Stimulated activated CD4-positive, alpha-beta T cell treated with anti-CD3 and anti-CD28 coated beads, Interleukin-15, amount 100 ng/mL, for 24 hours (primary cell): ENCODE measurements around the gene TNPO3.
"Not testable (repeated sequence)": the region's sequence is repeated elsewhere in the genome, so short reads cannot be mapped to it uniquely, and the experiment has no call there.

ENCODE experiments used
- DNase-seq: peaks from one replicate; pipeline ENCODE4 v3.0.0-alpha.2; 2020

Gene TNPO3

GRCh38 chr7:128919881-128920799, 134.8 kb downstream of the TNPO3 start:
- no peak for DNase-seq

- no peak for DNase-seq
These were observed 135.7 kb downstream of the TNPO3 start for GRCh38 chr7:128919241-128919640.

GRCh38 chr7:128918016-128918665, 136.8 kb downstream of the TNPO3 start:
- no peak for DNase-seq

- no peak for DNase-seq
These were observed 137.8 kb downstream of the TNPO3 start for GRCh38 chr7:128917122-128917521.

- DNase-seq, result no peak
These were observed 138.3 kb downstream of the TNPO3 start for GRCh38 chr7:128916643-128916915.

- DNase-seq, result no peak
These were observed 138.9 kb downstream of the TNPO3 start for GRCh38 chr7:128915841-128916642.

- DNase-seq, result no peak
These were observed 139.6 kb downstream of the TNPO3 start for GRCh38 chr7:128915271-128915819.

- DNase-seq, result no peak
These were observed 140.3 kb downstream of the TNPO3 start for GRCh38 chr7:128914566-128915151.

- DNase-seq, result no peak
These were observed 140.9 kb downstream of the TNPO3 start for GRCh38 chr7:128913870-128914565.

- not testable (repeated sequence) for DNase-seq
These were observed 142.0 kb downstream of the TNPO3 start for GRCh38 chr7:128912709-128913495.

- no peak for DNase-seq
These were observed 142.6 kb downstream of the TNPO3 start for GRCh38 chr7:128912281-128912680.

- DNase-seq, result no peak
These were observed 143.4 kb downstream of the TNPO3 start for GRCh38 chr7:128911423-128912031.

GRCh38 chr7:128910569-128910945, 144.4 kb downstream of the TNPO3 start, which contains the start of gene KCP:
TSS of gene KCP (minus strand) at chr7:128910709. CDS start at chr7:128910676, 33 bp downstream.
- DNase-seq, result no peak

GRCh38 chr7:128909625-128910568, 145.0 kb downstream of the TNPO3 start:
- no peak for DNase-seq

- DNase-seq, result no peak
These were observed 145.9 kb downstream of the TNPO3 start for GRCh38 chr7:128908750-128909624.

GRCh38 chr7:128906766-128907559, 147.9 kb downstream of the TNPO3 start:
- DNase-seq, result no peak

- DNase-seq, result no peak
These were observed 148.7 kb downstream of the TNPO3 start for GRCh38 chr7:128906001-128906765.
